ENCODE measurements around the gene NDUFS2.

GRCh38 chr1:161223805-161224694 is 21.9 kb downstream of the NDUFS2 start:
- TF ChIP-seq CTCF (IDR thresholded peaks at IDR 0.05), result no peak
- TF ChIP-seq POLR2A (IDR thresholded peaks at IDR 0.05), result no peak

Measured in testis (tissue), 2 donors.